OCI-M1 (cell line): ENCODE results near the gene HHIPL1.

Experiments
- DNase-seq: peaks from one replicate; lab custom pipeline; 2025; lab: John Stamatoyannopoulos, UW

Gene HHIPL1

DNA sequence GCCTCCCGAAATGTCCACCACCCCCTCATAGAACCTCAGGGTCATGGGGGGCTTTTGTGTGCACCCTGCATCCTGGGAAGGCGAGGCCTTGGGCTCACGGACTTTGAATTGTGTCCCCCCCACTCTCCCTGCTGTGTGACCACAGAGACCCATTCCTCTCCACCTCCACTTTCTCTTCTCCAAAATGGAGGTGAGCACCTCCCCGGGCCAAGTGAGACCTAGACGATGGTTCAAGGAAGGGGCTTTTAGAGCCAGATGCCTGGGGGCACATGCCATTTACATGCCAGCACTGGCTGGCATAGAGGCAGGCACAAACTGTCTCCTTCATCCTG lies 72.7 kb downstream of the HHIPL1 start:
- no peak for DNase-seq

DNA sequence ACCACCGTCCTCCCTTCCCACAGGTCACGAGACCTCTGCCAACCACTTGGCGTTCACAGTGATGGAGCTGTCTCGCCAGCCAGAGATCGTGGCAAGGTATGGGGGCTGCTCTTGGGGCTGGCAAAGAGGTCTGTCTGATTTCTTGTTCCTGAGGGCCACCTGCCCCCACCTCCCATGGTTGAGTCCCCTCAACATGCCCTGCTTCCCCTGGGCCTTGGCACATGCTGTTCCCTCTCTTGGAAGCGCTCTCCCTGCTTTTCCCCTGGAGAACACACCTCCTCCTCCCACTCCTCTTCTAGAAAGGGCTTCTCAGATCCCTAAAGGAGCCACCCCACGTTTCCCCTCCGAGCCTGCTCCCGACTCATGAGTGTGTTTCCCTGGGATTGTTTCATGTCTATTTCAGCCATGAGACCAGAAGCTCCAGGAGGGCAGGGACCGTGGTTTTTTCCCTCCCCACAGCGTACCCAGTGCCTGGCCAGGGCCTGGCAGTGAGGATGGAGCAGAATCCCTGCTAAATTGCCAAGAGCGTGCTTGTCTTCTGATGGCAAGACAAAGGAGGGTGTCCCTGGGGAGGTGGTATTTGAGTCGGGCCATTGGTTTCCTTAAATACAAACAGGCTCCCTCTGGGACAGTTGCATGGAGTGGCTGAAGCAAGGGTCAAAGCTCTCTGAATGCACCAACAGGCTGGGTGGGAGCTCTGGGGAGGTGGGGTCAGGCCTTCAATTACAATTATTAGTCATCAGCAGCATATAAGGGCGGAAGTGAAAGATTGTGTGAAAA lies 73.3 kb downstream of the HHIPL1 start:
- no peak for DNase-seq

DNA sequence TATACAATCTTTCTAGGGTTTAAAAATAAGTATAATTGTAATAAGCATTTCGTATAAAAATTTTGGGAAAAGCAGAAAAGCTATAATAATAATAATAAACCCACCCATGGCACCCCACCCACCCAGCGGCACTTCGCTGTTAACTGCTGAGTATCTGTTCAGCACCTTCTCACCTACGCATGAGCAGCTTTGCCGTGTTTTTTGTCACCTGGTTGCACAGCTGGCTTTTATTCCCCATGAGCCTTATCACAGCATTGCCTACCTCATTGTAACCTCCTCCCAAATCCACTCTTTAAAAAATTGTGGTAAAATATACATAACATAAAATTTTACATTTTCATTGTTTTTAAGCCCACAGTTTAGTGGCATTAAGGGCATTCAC lies 73.9 kb downstream of the HHIPL1 start:
- no peak for DNase-seq

DNA sequence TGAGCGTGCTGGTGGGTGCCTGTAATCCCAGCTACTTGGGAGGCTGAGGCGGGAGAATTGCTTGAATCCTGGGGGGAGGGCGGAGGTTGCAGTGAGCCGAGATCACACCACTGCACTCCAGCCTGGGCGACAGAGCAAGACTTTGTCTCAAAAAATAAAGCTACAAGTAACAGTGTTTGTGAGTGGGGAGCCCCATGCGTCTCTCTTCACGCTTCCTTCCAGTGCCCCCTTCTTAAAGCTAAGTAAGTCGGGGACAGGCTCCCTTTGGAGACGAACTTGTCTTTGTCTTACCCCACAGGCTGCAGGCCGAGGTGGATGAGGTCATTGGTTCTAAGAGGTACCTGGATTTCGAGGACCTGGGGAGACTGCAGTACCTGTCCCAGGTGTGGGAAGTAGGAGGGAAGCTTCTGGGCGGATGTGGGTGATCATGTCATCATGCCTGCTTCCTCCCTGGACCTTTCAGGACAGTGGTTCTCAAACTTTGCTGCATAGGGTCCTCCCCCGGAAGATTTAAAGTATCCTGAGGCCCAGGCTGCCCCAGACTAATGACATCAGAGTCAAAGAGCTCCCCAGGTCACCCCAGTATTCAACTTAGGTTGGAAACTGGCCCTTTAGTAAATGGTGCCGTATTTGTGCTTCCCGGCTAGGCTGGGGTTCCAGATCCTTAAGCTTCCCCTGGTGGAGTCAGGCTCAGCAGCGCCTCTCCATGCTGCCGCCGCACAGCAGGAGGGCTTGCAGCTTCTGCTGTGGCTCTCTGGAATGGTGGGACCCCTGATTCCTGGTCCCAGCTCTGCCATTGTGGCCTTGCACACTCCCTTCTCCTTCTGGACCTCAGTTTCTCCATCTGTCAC lies 76.2 kb downstream of the HHIPL1 start:
- DNase-seq, result no peak

DNA sequence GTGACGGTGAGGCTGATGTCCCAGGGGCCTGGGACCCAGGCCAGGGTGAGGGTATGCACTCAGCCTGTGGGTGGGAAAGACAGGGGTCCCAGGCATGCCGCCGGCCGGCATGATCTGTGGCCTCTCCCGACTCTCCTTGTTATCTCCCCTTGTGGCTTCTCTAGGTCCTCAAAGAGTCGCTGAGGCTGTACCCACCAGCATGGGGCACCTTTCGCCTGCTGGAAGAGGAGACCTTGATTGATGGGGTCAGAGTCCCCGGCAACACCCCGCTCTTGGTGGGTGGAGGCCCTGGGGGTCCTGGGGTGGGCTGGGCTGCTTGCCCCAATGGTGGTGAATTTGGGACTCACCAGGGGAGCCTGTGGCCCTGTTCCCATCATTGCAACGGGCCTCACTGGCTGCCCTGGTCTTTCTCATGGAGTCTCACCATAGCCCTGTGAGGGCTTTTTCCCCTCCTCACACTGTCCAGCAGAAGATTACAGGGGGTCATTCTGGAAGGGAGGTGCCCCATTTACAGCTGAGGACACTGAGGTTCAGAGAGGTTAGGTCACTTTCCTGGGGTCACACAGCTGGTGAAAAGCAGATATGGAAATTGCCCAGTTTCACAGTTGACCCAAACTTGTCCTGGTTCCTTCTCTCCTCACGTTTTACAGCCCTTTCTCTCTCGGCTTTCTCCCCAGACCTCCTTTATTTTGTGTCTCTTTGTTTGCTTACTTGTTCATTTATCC lies 77.0 kb downstream of the HHIPL1 start:
- no peak for DNase-seq

DNA sequence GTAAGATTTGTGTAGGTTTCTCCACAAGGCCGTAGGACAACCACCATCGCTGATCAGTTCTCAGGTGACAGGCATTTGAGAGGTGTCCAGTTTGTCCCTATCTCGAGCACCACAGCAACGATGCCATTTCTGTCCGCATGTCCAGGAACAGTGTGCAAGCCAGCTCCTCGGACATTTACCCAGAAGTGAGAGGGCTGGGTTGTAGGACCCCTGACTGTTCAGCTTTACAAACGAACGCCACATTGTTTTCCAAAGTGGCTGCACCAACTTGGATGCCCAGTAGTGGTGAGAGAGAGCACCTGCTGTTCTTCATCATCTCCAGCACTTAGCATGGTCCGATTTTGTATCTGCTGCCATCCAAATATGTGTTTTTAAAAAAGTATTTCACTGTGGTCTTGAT lies 77.8 kb downstream of the HHIPL1 start:
- DNase-seq, result no peak

DNA sequence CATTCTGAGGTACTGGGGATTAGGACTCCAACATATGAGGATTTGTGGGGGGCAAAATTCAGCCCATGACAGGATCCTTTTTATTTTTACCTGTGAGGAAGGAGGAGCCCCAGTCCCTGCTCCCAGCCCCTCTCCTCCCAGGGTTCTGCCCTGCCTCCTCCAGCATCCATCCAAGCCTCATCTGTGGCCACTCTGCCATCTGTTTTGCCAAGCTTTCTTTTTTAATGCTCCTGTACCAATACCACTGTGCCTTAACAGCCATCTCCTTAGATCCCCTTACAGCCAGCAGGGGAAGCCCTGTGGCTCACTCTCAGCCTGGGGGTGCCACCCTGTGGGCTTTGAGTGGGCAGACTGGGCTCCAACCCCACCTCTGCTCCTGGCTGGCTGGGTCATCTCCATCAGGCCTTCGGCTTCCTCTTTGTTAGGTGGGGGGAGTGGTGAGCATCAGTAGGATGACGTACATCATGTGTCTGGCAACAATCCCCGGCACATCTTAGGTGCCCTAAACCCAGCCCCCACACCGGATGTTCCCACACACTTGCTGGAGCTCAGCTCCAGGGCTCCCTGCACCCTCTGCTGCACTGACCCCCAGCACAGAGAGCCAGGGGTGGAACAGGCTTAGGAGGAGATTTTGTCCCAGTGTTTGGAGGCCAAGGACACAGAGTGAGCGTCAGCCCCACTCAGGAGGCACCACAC lies 79.4 kb downstream of the HHIPL1 start:
- no peak for DNase-seq

DNA sequence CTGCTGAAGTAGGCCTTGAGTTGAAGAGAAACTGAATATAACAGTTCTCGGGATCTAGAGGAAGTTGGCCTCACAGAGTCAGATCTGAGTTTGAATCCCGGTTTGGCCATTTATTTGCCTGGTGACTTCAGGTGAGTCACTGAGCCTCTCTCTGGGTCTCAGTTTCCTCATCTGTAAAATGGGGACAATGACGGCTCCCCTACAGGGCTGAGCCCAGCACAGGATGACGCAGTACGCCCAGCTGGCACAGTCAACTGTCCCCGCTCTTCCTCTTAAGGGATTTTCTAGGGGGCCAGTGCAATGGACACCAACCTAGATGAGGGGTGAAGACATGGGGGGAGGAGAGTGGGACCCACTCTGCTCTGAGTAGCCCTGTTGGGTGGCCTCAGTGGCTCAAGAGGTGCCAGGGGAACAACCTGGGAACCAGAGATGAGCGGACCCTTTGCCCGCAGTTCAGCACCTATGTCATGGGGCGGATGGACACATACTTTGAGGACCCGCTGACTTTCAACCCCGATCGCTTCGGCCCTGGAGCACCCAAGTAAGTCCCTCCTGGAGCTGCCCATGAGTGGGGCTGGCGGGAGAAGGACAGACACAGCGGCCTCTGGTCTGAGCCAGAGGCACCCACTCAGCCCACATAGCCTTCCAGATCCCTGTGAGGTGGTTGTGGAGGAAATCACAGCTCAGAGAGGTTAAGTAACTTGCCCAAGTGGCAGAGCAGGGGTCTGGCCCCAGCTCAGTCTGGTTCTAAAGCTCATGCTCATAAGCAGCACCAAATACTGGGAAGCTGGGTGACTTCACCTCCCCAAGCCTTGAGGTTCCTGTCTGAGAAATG lies 80.2 kb downstream of the HHIPL1 start:
- DNase-seq, result no peak

DNA sequence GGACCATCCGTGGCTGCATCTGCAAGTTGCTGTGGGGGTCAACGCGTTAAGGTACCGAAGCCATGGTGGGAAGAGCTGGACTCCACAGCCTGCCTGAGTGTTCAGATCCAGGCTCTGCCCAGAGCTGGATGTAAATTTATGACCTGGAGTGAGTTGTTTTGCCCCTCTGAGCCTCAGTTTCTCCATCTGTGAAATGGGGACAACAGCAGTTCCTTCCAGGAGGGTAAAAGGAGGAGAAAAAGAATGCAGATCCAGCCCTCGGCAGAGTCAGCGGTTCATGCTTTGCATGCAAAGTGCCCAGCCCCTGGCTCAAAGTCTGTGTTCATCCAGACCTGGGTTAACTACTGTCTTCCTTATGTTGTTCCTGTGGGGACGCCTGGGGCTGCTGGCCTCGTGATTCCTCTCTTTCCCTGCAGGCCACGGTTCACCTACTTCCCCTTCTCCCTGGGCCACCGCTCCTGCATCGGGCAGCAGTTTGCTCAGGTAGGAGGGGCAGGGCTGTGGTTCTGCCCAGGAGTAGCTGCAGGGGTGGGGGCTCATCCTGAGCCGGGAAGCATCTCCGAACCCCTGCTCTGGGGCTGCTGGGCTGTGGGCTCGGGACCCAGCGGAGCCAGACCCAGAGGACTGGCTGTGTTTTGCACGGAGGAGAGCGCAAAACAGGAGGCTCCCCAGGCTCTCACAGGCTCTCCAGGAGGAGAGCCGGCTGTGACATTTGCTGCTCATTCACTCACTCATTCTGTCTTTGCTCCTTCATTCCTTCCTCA lies 81.0 kb downstream of the HHIPL1 start:
- DNase-seq, result no peak

DNA sequence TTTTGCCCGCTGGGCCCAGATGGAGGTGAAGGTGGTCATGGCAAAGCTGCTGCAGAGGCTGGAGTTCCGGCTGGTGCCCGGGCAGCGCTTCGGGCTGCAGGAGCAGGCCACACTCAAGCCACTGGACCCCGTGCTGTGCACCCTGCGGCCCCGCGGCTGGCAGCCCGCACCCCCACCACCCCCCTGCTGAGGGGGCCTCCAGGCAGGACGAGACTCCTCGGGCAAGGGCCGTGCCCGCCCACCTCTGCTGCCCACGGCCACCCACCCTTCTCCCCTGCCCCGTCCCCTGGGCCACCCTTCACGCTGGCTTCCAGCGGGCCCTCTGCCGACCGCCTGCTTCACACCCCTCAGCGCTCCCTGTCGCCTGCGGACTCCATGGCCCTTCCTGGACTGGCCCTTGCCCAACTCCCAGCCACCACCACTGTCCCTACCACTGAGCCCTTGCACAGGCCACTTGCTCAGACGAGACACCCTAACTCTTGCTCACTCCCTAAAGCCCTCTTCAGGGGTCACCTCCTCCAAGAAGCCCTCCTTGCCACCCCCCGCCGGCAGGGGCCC lies 81.7 kb downstream of the HHIPL1 start:
- no peak for DNase-seq

DNA sequence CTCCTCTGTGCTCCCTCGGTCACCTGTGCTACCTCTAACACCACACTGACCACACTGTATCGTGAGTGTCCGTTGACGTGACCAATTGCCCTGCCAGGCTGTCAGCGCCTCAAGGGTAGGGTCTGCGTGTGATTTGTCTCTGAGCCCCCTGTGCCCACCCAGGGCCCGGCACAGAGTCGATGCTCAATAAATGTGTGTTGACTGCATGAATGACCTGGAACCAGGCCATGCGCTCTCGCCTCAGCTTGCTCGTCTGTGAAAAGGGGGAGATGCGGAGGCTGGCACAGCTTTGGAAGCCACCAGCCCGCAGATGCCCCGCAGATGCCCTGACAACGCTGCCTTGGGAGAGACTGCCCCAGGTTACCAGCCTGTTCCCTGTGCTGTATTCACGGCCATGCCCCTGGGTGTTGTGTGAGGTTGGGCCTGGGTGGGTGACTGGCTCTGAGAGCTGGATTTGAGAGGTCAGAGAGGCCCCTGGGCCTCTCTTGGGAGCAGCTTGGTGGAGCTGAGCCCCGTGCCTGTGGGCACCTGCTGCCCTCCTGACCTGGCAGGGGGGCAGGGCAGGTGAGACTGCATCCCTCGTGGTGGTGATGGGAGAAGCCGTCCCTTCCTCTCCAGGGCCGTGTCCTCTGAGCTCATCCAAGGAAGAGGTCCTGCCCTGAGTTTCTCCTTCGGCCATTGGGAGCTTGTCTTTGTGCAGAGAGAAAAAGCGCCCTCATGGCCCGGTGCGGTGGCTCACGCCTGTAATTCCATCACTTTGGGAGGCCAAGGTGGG lies 82.4 kb downstream of the HHIPL1 start:
- DNase-seq, result no peak

DNA sequence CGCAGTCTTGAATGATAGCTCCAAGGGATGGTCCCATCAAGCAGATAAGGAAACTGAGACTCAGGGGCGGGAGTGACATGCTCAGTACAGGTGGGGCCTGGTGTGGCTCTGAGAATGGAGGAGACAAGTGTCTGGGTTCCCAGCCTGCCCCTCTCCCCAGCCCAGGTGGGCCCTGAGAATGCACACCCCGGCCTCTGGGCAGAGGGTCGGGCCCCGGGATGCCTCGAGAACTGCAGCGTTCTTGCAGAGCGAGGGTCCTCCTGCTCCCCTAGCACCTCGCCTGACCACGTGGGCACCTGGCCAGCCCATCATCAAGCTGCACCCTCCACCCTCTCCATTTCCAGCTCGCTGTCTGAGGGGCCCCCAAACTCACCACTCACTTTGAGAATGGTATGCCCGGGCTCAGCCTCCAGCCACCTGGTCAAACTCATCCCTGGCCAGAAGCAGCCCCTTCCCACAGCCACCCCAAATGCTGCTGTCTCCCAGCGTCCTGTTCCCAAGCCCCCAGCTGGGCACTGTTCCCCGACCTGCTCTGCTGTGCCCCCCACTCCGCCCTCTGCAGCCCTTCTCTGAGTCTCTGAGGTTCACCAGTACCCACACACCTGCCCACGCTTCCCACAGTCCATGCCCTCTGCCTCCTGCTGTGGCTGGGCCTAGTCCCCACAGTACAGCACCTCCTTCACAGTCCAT lies 83.4 kb downstream of the HHIPL1 start:
- no peak for DNase-seq

DNA sequence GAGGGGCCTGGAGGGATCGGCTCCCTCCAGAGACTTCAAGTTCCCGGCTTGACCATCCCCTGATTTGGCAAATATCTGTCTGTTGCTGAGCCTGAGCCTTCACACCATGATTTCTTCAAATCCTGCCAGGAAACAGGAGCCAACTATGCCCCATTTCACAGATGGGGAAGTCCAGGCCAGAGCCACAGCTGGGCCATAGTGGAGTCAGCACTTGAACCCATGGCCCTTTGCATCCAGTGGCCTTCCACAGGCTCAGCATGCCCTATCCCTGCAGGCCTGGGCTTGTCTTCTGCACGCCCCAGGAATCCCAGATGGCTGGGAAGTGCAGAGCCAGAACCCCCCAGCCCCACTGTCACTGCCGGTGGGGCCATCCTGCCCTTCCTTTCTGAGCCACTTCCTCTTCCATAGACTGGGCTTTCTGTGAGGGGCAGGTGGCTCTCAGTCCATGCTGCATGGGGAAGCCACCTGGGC lies 84.1 kb downstream of the HHIPL1 start:
- DNase-seq, result no peak
